HCT116 (cell line): ENCODE results near the gene DCAF6.

Experiments
- ATF3 ChIP-seq: IDR thresholded peaks from 2 replicates; pipeline ENCODE4 v1.6.1; 2012
- CEBPB ChIP-seq: IDR thresholded peaks from 2 replicates; pipeline ENCODE4 v1.6.1; 2012; ENCODE audit warnings: low read depth
- CTCF ChIP-seq, 3 experiments: fragments of 200-600 bp in 1 of 3; sonication (generic) in 1 of 3; IDR thresholded peaks in 2 of 3; conservative IDR thresholded peaks in 1 of 3; 2 replicates each; pipeline ENCODE4 v1.5.1; 2012 to 2017; ENCODE audit warnings: low read depth in 2 of 3, low read length in 2 of 3, antibody characterized with exemption in 1 of 3, borderline replicate concordance in 1 of 3, control low read depth in 1 of 3, mild to moderate bottlenecking in 1 of 3, mixed read lengths in 1 of 3, mixed run types in 1 of 3, moderate library complexity in 1 of 3; ENCODE audit not compliant: insufficient read depth in 1 of 3
- ELF1 ChIP-seq: IDR thresholded peaks from 2 replicates; pipeline ENCODE4 v1.6.1; 2012; ENCODE audit warnings: low read depth, borderline replicate concordance
- EZH2 ChIP-seq: fragments of 200-600 bp; sonication (generic); IDR thresholded peaks from 2 replicates; pipeline ENCODE4 v1.6.1; 2017; ENCODE audit warnings: antibody characterized with exemption, mixed run types
- POLR2A ChIP-seq: IDR thresholded peaks from 2 replicates; pipeline ENCODE4 v1.7.0; 2011; ENCODE audit warnings: borderline replicate concordance; ENCODE audit not compliant: insufficient read depth, insufficient read length; ENCODE audit errors: extremely low read depth
- POLR2AphosphoS5 ChIP-seq: IDR thresholded peaks from 2 replicates; pipeline ENCODE4 v1.6.1; 2011; ENCODE audit warnings: mild to moderate bottlenecking, low read depth, low read length, moderate library complexity
- RAD21 ChIP-seq: IDR thresholded peaks from 2 replicates; pipeline ENCODE4 v1.6.1; 2012; ENCODE audit warnings: low read depth, mild to moderate bottlenecking
- REST ChIP-seq: IDR thresholded peaks from 2 replicates; pipeline ENCODE4 v1.6.1; 2012; ENCODE audit warnings: low read depth
- SIN3A ChIP-seq: IDR thresholded peaks from 2 replicates; pipeline ENCODE4 v1.6.1; 2012; ENCODE audit warnings: low read depth
- SP1 ChIP-seq: IDR thresholded peaks from 2 replicates; pipeline ENCODE4 v1.6.1; 2012; ENCODE audit warnings: low read depth
- TCF7L2 ChIP-seq: IDR thresholded peaks from 2 replicates; pipeline ENCODE4 v1.7.0; 2011; ENCODE audit warnings: borderline replicate concordance, inconsistent platforms; ENCODE audit not compliant: insufficient read depth, insufficient read length; ENCODE audit errors: extremely low read depth
- YY1 ChIP-seq: IDR thresholded peaks from 2 replicates; pipeline ENCODE4 v1.6.1; 2011; ENCODE audit warnings: low read length, low read depth, moderate library complexity, mild to moderate bottlenecking; ENCODE audit not compliant: insufficient replicate concordance; ENCODE audit errors: extremely low read depth
- ZNF274 ChIP-seq: fragments of 200-500 bp; sonication (Bioruptor generic); IDR thresholded peaks from 2 replicates; pipeline ENCODE4 v1.6.1; 2014; ENCODE audit warnings: mild to moderate bottlenecking, low read depth, low read length, inconsistent platforms

- TF ChIP-seq EZH2, result no peak
- no peak for TF ChIP-seq POLR2A
- TF ChIP-seq TCF7L2, result no peak
- TF ChIP-seq CTCF (IDR thresholded peaks at IDR 0.05 in 2 of 3, conservative IDR thresholded peaks at IDR 0.05 in 1 of 3; ENCODE audit: borderline replicate concordance in 1 of 3, insufficient read depth in 1 of 3, low read depth in 2 of 3, low read length in 2 of 3), result no peak
- no peak for TF ChIP-seq SP1
- TF ChIP-seq POLR2AphosphoS5, result no peak
- no peak for TF ChIP-seq ATF3
- TF ChIP-seq REST, result no peak
- TF ChIP-seq ELF1, result no peak
- TF ChIP-seq ZNF274, result no peak
- TF ChIP-seq YY1, result no peak
- no peak for TF ChIP-seq CEBPB
- TF ChIP-seq RAD21, result no peak
- TF ChIP-seq SIN3A, result no peak
These were observed 153.9 kb downstream of the DCAF6 start for GRCh38 chr1:168090395-168090794.
